ENCODE measurements around the gene MTCL1.

- TF ChIP-seq RAD21 (IDR thresholded peaks at IDR 0.05; ENCODE audit: low read depth) (no peak), TAF1 (IDR thresholded peaks at IDR 0.05; ENCODE audit: low read depth) (no peak), EP300 (IDR thresholded peaks at IDR 0.05; ENCODE audit: borderline replicate concordance) (no peak), MAX (IDR thresholded peaks at IDR 0.05) (no peak)
Observed at GRCh38 chr18:8787794-8788193, 82.4 kb downstream of the MTCL1 start.

All from Ishikawa (cell line).